ENCODE measurements around the gene DNAJB7.
"Not testable (repeated sequence)": the region's sequence is repeated elsewhere in the genome, so short reads cannot be mapped to it uniquely, and the experiment has no call there.

Gene DNAJB7

GRCh38 chr22:40855979-40856512, 5.9 kb downstream of the DNAJB7 start:
- H3K4me3 ChIP-seq (ENCODE audit: low read length), result peak overlapping the region; percentile 90
- H3K27me3 ChIP-seq (ENCODE audit: low read depth, low read length), result no peaks in the 10 kb centered on the region
- peak overlapping the region; percentile 52; the same call in 1 of the 2 replicates for H2AFZ ChIP-seq (ENCODE audit: low read depth, low read length)
- H3K4me1 ChIP-seq (ENCODE audit: low read length), result peaks cover 32% of the 10 kb centered on the region
- H3K9me3 ChIP-seq (ENCODE audit: insufficient read depth, low read length), result no peaks in the 10 kb centered on the region
- TF ChIP-seq EZH2phosphoT487 (IDR thresholded peaks at IDR 0.05; ENCODE audit: low read depth), result no peak
- TF ChIP-seq CTCF (IDR thresholded peaks at IDR 0.05; ENCODE audit: low read depth, low read length), result no peak
- peak overlapping the region; percentile 96 for H3K9ac ChIP-seq (ENCODE audit: low read length)
- peak overlapping the region; percentile 94 for H3K4me2 ChIP-seq (ENCODE audit: low read length)
- peaks cover 14% of the 10 kb centered on the region; the same call in 1 of the 2 replicates for H4K20me1 ChIP-seq (ENCODE audit: insufficient read depth, low read length)
- H3K27ac ChIP-seq (ENCODE audit: low read length), result peak overlapping the region; percentile 92
- H3K36me3 ChIP-seq (replicated peaks; ENCODE audit: low read depth, low read length), result peaks cover 10% of the 10 kb centered on the region
- peaks cover 95% of the 10 kb centered on the region for H3K79me2 ChIP-seq (ENCODE audit: low read length)

GRCh38 chr22:40855071-40855978, 6.6 kb downstream of the DNAJB7 start:
- H3K36me3 ChIP-seq (replicated peaks; ENCODE audit: low read depth, low read length), result peaks cover 11% of the 10 kb centered on the region
- peaks cover 14% of the 10 kb centered on the region; the same call in 1 of the 2 replicates for H4K20me1 ChIP-seq (ENCODE audit: insufficient read depth, low read length)
- H3K4me1 ChIP-seq (ENCODE audit: low read length), result peaks cover 32% of the 10 kb centered on the region
- TF ChIP-seq EZH2phosphoT487 (IDR thresholded peaks at IDR 0.05; ENCODE audit: low read depth), result no peak
- peak overlapping the region; percentile 90 for H3K4me3 ChIP-seq (ENCODE audit: low read length)
- H3K4me2 ChIP-seq (ENCODE audit: low read length), result peak overlapping the region; percentile 94
- H3K27ac ChIP-seq (ENCODE audit: low read length), result peak overlapping the region; percentile 92; the same call in 1 of the 2 replicates
- peaks cover 95% of the 10 kb centered on the region for H3K79me2 ChIP-seq (ENCODE audit: low read length)
- no peaks in the 10 kb centered on the region for H3K9me3 ChIP-seq (ENCODE audit: insufficient read depth, low read length)
- peak overlapping the region; percentile 96 for H3K9ac ChIP-seq (ENCODE audit: low read length)
- no peaks in the 10 kb centered on the region for H3K27me3 ChIP-seq (ENCODE audit: low read depth, low read length)
- no peak overlapping the region for H2AFZ ChIP-seq (ENCODE audit: low read depth, low read length)

GRCh38 chr22:40853961-40854360, 8.0 kb downstream of the DNAJB7 start:
- H3K27me3 ChIP-seq (ENCODE audit: low read depth, low read length), result no peaks in the 10 kb centered on the region
- H3K27ac ChIP-seq (ENCODE audit: low read length), result no peak overlapping the region
- H3K9me3 ChIP-seq (ENCODE audit: insufficient read depth, low read length), result no peaks in the 10 kb centered on the region
- H3K79me2 ChIP-seq (ENCODE audit: low read length), result peaks cover 89% of the 10 kb centered on the region
- TF ChIP-seq EZH2phosphoT487 (IDR thresholded peaks at IDR 0.05; ENCODE audit: low read depth) (no peak), CTCF (IDR thresholded peaks at IDR 0.05; ENCODE audit: low read depth, low read length) (no peak)
- peaks cover 32% of the 10 kb centered on the region for H3K4me1 ChIP-seq (ENCODE audit: low read length)
- no peak overlapping the region for H2AFZ ChIP-seq (ENCODE audit: low read depth, low read length)
- no peak overlapping the region for H3K9ac ChIP-seq (ENCODE audit: low read length)
- H4K20me1 ChIP-seq (ENCODE audit: insufficient read depth, low read length), result peaks cover 14% of the 10 kb centered on the region; the same call in 1 of the 2 replicates
- H3K4me3 ChIP-seq (ENCODE audit: low read length), result 0 out of 2 replicates have a peak overlapping the region, but pooled peaks have one; percentile 8
- H3K4me2 ChIP-seq (ENCODE audit: low read length), result peak overlapping the region; percentile 94
- H3K36me3 ChIP-seq (replicated peaks; ENCODE audit: low read depth, low read length), result peaks cover 16% of the 10 kb centered on the region

GRCh38 chr22:40853333-40853732, 8.6 kb downstream of the DNAJB7 start:
- H3K27me3 ChIP-seq (ENCODE audit: low read depth, low read length), result no peaks in the 10 kb centered on the region
- H3K27ac ChIP-seq (ENCODE audit: low read length), result no peak overlapping the region
- no peak for TF ChIP-seq CTCF (IDR thresholded peaks at IDR 0.05; ENCODE audit: low read depth, low read length)
- no peak for TF ChIP-seq EZH2phosphoT487 (IDR thresholded peaks at IDR 0.05; ENCODE audit: low read depth)
- H3K4me3 ChIP-seq (ENCODE audit: low read length), result no peak overlapping the region
- H3K36me3 ChIP-seq (replicated peaks; ENCODE audit: low read depth, low read length), result peaks cover 16% of the 10 kb centered on the region
- H3K4me1 ChIP-seq (ENCODE audit: low read length), result peaks cover 29% of the 10 kb centered on the region
- peaks cover 14% of the 10 kb centered on the region; the same call in 1 of the 2 replicates for H4K20me1 ChIP-seq (ENCODE audit: insufficient read depth, low read length)
- H2AFZ ChIP-seq (ENCODE audit: low read depth, low read length), result no peak overlapping the region
- H3K9ac ChIP-seq (ENCODE audit: low read length), result no peak overlapping the region
- H3K79me2 ChIP-seq (ENCODE audit: low read length), result peaks cover 86% of the 10 kb centered on the region
- H3K4me2 ChIP-seq (ENCODE audit: low read length), result no peak overlapping the region
- H3K9me3 ChIP-seq (ENCODE audit: insufficient read depth, low read length), result no peaks in the 10 kb centered on the region

- not testable (repeated sequence) for H3K4me2 ChIP-seq (ENCODE audit: low read length); H4K20me1 ChIP-seq (ENCODE audit: insufficient read depth, low read length); H2AFZ ChIP-seq (ENCODE audit: low read depth, low read length); H3K4me1 ChIP-seq (ENCODE audit: low read length); H3K9ac ChIP-seq (ENCODE audit: low read length); H3K4me3 ChIP-seq (ENCODE audit: low read length); H3K27ac ChIP-seq (ENCODE audit: low read length); H3K27me3 ChIP-seq (ENCODE audit: low read depth, low read length); H3K9me3 ChIP-seq (ENCODE audit: insufficient read depth, low read length)
- peaks cover 50% of the 10 kb centered on the region for H3K36me3 ChIP-seq (replicated peaks; ENCODE audit: low read depth, low read length)
- peaks cover 53% of the 10 kb centered on the region for H3K79me2 ChIP-seq (ENCODE audit: low read length)
Observed at GRCh38 chr22:40845816-40846215, 16.1 kb downstream of the DNAJB7 start.

Data from OCI-LY3 (cell line).